GM23338 (cell line): ENCODE results near the gene ANKRD60.

Experiments
- CTCF ChIP-seq, 2 experiments: fragments of 200-600 bp in 1 of 2; sonication (generic) in 1 of 2; conservative IDR thresholded peaks; 2 replicates each; pipeline versions ENCODE4 v1.5.1 to v1.6.1; 2016 to 2017; ENCODE audit warnings: antibody characterized with exemption in 2 of 2, low read depth in 2 of 2, mild to moderate bottlenecking in 2 of 2, moderate library complexity in 1 of 2
- EZH2 ChIP-seq: fragments of 200-600 bp; sonication (generic); IDR thresholded peaks from one replicate; pipeline ENCODE4 v1.8.0; 2017; ENCODE audit warnings: antibody characterized with exemption, mild to moderate bottlenecking, low read depth; ENCODE audit not compliant: unreplicated experiment
- POLR2AphosphoS5 ChIP-seq: IDR thresholded peaks from 2 replicates; pipeline ENCODE4 v1.6.1; 2016; ENCODE audit warnings: antibody characterized with exemption, low read depth

- no peak for TF ChIP-seq EZH2
- TF ChIP-seq CTCF (conservative IDR thresholded peaks at IDR 0.05; ENCODE audit: low read depth in 2 of 2) = no peak
- TF ChIP-seq POLR2AphosphoS5 = no peak
These were observed 31.9 kb downstream of the ANKRD60 start for GRCh38 chr20:58196402-58197184.
